Measurements from ENCODE around the gene MYL5. TPM values are rescaled to one million over a fixed set of nuclear protein-coding genes. Genes with fewer than 3 reads are reported as not detected.

MYL5 gene
- total RNA-seq, 6 experiments from 2014 or later, result 14.2 to 23.0 (median 18.8) TPM

- no peaks in the 10 kb centered on the region for H3K4me1 Mint-ChIP-seq (ENCODE audit: low read depth)
- H3K9me3 Mint-ChIP-seq, result peaks cover 15% of the 10 kb centered on the region
- no peak for DNase-seq
- peaks cover 10% of the 10 kb centered on the region for H3K36me3 Mint-ChIP-seq (ENCODE audit: low read depth)
- peaks cover 3% of the 10 kb centered on the region; the same call in 1 of the 2 replicates for H3K27me3 Mint-ChIP-seq (ENCODE audit: insufficient read depth)
- TF ChIP-seq CTCF (IDR thresholded peaks at IDR 0.05), result no peak
- H3K4me3 Mint-ChIP-seq, result no peak overlapping the region
- no peak overlapping the region for H3K27ac Mint-ChIP-seq
These were observed 10.6 kb upstream of the MYL5 start for GRCh38 chr4:663438-664428.

- Mint-ChIP-seq H3K4me3 (no peak overlapping the region), H3K27me3 (ENCODE audit: insufficient read depth) (peaks cover 3% of the 10 kb centered on the region; the same call in 1 of the 2 replicates), H3K27ac (no peak overlapping the region), H3K9me3 (peaks cover 4% of the 10 kb centered on the region), H3K36me3 (ENCODE audit: low read depth) (peaks cover 4% of the 10 kb centered on the region), H3K4me1 (ENCODE audit: low read depth) (no peaks in the 10 kb centered on the region)
- DNase-seq, result no peak
- TF ChIP-seq CTCF (IDR thresholded peaks at IDR 0.05), result no peak
These were observed 9.6 kb upstream of the MYL5 start for GRCh38 chr4:664713-665231.

DNA sequence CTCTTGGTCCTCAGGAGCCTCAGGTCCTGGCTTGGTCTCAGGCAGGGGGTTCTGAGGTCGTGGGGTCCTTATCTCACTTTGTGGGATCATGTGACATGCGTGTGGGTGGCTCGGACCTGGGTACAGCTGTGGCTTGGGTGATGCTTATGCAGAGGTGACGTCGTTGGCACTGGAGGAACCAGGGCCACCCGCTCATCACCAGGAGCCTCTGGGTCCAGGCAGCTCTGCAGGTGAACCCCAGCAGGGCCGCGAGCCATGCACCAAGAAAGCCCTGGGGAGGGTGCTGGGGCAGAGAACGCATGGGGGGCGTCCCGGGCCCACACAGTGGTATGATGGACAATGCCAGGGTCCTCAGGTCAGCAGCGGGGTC is 9.0 kb upstream of the MYL5 start:
- no peak for DNase-seq
- H3K36me3 Mint-ChIP-seq (ENCODE audit: low read depth), result peaks cover under 1% of the 10 kb centered on the region; the same call in 1 of the 2 replicates
- H3K4me3 Mint-ChIP-seq, result no peak overlapping the region
- H3K4me1 Mint-ChIP-seq (ENCODE audit: low read depth), result no peaks in the 10 kb centered on the region
- no peak overlapping the region for H3K27ac Mint-ChIP-seq
- no peaks in the 10 kb centered on the region for H3K9me3 Mint-ChIP-seq
- H3K27me3 Mint-ChIP-seq (ENCODE audit: insufficient read depth), result peaks cover 3% of the 10 kb centered on the region; the same call in 1 of the 2 replicates
- TF ChIP-seq CTCF (IDR thresholded peaks at IDR 0.05), result no peak

DNA sequence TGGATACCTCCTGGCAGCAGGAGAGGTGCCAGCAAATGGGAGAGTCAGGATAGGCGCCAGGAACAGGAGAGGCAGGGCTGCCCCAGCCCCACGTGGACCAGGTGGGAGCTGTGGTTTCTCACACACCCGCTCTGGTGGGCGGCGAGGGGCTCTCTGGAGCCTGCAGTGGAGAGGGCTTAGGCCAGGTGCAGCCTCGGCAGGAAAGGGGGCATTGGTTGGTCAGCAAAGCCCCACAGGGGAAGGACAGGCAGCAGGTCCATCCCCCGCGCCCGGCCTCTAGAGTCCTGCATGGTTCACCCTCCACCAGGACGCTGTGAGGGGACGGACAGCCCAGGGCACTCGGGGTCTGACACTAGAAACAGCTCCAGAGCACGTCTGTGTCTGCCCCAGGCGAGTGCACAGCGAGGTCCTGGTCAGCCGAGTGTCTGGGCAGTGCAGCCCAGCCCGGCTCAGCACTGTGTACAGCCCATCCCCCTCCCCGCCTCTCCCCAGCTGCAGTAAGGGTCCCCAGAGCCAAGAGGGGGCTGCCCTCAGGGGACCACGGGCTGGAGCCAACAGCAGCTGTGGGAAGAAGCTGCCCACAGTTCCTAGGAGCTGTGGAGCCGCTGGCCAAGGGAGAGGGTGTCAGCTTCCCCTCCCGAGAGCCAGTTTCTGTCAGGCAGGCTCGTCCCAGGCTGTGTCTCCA is 8.4 kb upstream of the MYL5 start:
- no peak for TF ChIP-seq CTCF (IDR thresholded peaks at IDR 0.05)
- Mint-ChIP-seq H3K36me3 (ENCODE audit: low read depth) (peaks cover 5% of the 10 kb centered on the region), H3K27me3 (ENCODE audit: insufficient read depth) (peaks cover 3% of the 10 kb centered on the region; the same call in 1 of the 2 replicates), H3K4me1 (ENCODE audit: low read depth) (no peaks in the 10 kb centered on the region), H3K4me3 (no peak overlapping the region), H3K27ac (no peak overlapping the region), H3K9me3 (no peaks in the 10 kb centered on the region)
- no peak for DNase-seq

DNA sequence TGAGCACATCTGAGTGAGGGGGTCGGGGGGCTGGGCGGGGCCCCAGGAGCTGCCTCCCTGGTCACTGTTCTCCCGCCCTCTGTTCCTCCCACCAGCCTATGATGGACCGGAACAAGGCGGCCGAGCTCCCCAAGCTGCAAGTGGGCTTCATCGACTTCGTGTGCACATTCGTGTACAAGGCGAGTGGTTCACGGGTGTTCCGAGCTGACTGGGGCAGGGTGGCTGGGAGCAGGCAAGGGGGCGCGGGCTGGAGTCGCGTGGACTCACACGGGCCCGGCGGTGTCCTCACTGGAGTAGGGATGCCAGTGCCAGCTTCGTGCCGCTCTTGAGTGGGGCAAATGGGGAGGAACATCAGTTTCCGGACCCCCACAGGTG is 7.9 kb upstream of the MYL5 start:
- DNase-seq, result no peak
- Mint-ChIP-seq H3K4me3 (no peak overlapping the region), H3K9me3 (no peaks in the 10 kb centered on the region), H3K27ac (no peak overlapping the region), H3K4me1 (ENCODE audit: low read depth) (no peaks in the 10 kb centered on the region), H3K36me3 (ENCODE audit: low read depth) (peaks cover 11% of the 10 kb centered on the region), H3K27me3 (ENCODE audit: insufficient read depth) (peaks cover 3% of the 10 kb centered on the region; the same call in 1 of the 2 replicates)
- no peak for TF ChIP-seq CTCF (IDR thresholded peaks at IDR 0.05)
